Ovary (tissue), 9 donors: ENCODE measurements around the gene GARIN5A. TPM values are rescaled to one million over a fixed set of nuclear protein-coding genes. Genes with fewer than 3 reads are reported as not detected.

Experiments
- DNase-seq, 5 donors: peaks; one replicate each; pipeline ENCODE4 v3.0.0-alpha.2; 2019 to 2020
- H3K27ac ChIP-seq, 2 donors: fragments of 200-600 bp; one replicate each; pipeline versions ENCODE4 v1.5.1 to v1.8.0; 2019 to 2022
- H3K27me3 ChIP-seq: fragments of 200-600 bp; one replicate; pipeline ENCODE4 v1.8.0; 2022
- H3K36me3 ChIP-seq: fragments of 200-600 bp; sonication (generic); one replicate; pipeline ENCODE4 v1.5.1; 2019
- H3K4me1 ChIP-seq: one replicate; pipeline ENCODE4 v1.8.1; 2013; ENCODE audit warnings: mild to moderate bottlenecking, moderate library complexity; ENCODE audit not compliant: insufficient read depth
- H3K4me3 ChIP-seq: fragments of 200-600 bp; sonication (generic); one replicate; pipeline ENCODE4 v1.5.1; 2017
- H3K9me3 ChIP-seq, 2 donors: fragments of 200-600 bp in 1 of 2; sonication (generic) in 1 of 2; one replicate each; pipeline versions ENCODE4 v1.5.1 to v1.8.1; 2013 to 2019; ENCODE audit warnings: mild to moderate bottlenecking in 1 of 2, moderate library complexity in 1 of 2
- EP300 ChIP-seq: sonication (generic); formaldehyde crosslinking; IDR thresholded peaks from one replicate; pipeline ENCODE4 v1.6.1; 2017; ENCODE audit warnings: antibody characterized with exemption
- POLR2A ChIP-seq: fragments of 450-650 bp; IDR thresholded peaks from one replicate; pipeline ENCODE4 v1.6.1; 2017; ENCODE audit warnings: antibody characterized with exemption, mild to moderate bottlenecking, moderate library complexity
- WGBS, 3 donors: extraction: QIAGEN DNeasy Blood & Tissue Kit in 1 of 3; methylation state at CpG; one replicate each; pipeline versions ENCODE4 v1.1.5 to v1.1.7; 2013 to 2017; 5-methylcytosine and 5-hydroxymethylcytosine counted together
- intact Hi-C, 4 donors: fragments of 100-400 bp; cut with DNase I; formaldehyde crosslinking; loops; one replicate each; pipeline versions ENCODE4 v1.11.0 to v1.15.1; 2022 to 2023
- polyA plus RNA-seq, 2 donors: library from polyadenylated mRNA; stranded (reverse); fragments of 200-250 nt in 1 of 2; fragments of 350-450 nt in 1 of 2; fragmentation: Illumina TruSeq in 1 of 2; extraction: RNeasy Lipid Tissue Mini Kit (QIAGEN cat#74804) in 1 of 2; gene quantifications; one replicate each; pipeline ENCODE4 v1.2.3, GENCODE V29; 2013 to 2014
- total RNA-seq, 7 donors: library from RNA; depleted of rRNA in 2 of 7; stranded (reverse); fragments of >200 nt in 2 of 7; fragmentation: NEBNext Ultra II Directional in 3 of 7; extraction: Animal tissue kit (Norgen Biotek cat#: 25700) in 3 of 7; gene quantifications; one replicate each; pipeline versions ENCODE4 v1.1.0 to v1.2.4, GENCODE V29; 2016 to 2023
- TF ChIP-seq, protein P1 (sequence below), 3 donors: fragments of 450-650 bp in 2 of 3; fragments of 200-600 bp in 1 of 3; IDR thresholded peaks; one replicate each; pipeline versions ENCODE4 v1.5.1 to v1.8.0; 2016 to 2022; ENCODE audit warnings: antibody characterized with exemption in 3 of 3, mild to moderate bottlenecking in 1 of 3
- donor health status: DM: no; HTN: no; CAD: no; lungs with moderate emphysema.
- donor health status: DM: no; HTN: no; CAD: no.
- donor health status: Bipolar disorder and iron deficiency.
- donor health status: DM: yes; HTN: yes; CAD: no.
- donor health status: DM: no; HTN: no; CAD: no.
- donor health status: DM: yes; HTN: yes; CAD: no.

GARIN5A gene
- total and polyA plus RNA-seq, 9 donors: 0.47 to 10.3 (median 3.3) TPM

- Histone ChIP-seq H3K27ac (no peak overlapping the region), H3K27me3 (no peaks in the 10 kb centered on the region), H3K36me3 (no peaks in the 10 kb centered on the region), H3K4me3 (no peak overlapping the region), H3K9me3 (no peaks in the 10 kb centered on the region), H3K4me1 (no peaks in the 10 kb centered on the region)
- no peak for DNase-seq
- TF ChIP-seq, protein P1, sequence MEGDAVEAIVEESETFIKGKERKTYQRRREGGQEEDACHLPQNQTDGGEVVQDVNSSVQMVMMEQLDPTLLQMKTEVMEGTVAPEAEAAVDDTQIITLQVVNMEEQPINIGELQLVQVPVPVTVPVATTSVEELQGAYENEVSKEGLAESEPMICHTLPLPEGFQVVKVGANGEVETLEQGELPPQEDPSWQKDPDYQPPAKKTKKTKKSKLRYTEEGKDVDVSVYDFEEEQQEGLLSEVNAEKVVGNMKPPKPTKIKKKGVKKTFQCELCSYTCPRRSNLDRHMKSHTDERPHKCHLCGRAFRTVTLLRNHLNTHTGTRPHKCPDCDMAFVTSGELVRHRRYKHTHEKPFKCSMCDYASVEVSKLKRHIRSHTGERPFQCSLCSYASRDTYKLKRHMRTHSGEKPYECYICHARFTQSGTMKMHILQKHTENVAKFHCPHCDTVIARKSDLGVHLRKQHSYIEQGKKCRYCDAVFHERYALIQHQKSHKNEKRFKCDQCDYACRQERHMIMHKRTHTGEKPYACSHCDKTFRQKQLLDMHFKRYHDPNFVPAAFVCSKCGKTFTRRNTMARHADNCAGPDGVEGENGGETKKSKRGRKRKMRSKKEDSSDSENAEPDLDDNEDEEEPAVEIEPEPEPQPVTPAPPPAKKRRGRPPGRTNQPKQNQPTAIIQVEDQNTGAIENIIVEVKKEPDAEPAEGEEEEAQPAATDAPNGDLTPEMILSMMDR (IDR thresholded peaks at IDR 0.05): no peak
- TF ChIP-seq POLR2A (no peak), EP300 (no peak)
- intact Hi-C loops: no loop called here
- 76 to 84% (median 79%) methylated on average over 18 of the region's 18 CpGs for WGBS, 3 donors
These were observed 54.0 kb downstream of the GARIN5A start for GRCh38 chr19:50422397-50423278.

DNA sequence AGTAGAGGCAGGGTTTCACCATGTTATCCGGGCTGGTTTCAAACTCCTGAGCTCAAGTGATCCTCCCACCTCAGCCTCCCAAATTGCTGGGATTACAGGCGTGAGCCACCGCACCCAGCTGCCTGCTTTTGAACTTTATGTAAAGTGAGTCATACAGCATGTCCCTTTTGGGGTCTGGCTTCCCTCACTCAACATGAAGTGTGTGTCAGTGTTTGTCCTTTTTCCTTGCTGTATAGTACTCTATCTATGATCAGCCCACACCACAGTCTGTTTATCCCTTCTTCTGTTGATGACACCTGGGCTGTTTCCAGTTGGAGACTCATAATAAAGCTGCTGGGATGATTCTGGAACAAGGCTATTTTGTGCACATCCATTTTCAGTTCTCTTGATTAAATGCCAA is 55.8 kb downstream of the GARIN5A start:
- no peaks in the 10 kb centered on the region for H3K27me3 ChIP-seq
- no peak overlapping the region for H3K27ac ChIP-seq
- H3K9me3 ChIP-seq: no peaks in the 10 kb centered on the region
- intact Hi-C loops: no loop called here
- H3K4me1 ChIP-seq: no peaks in the 10 kb centered on the region
- no peak for DNase-seq
- TF ChIP-seq, protein P1 (IDR thresholded peaks at IDR 0.05): no peak
- TF ChIP-seq POLR2A: no peak
- TF ChIP-seq EP300: no peak
- no peaks in the 10 kb centered on the region for H3K36me3 ChIP-seq
- no peak overlapping the region for H3K4me3 ChIP-seq
- 61 to 71% (median 69%) methylated on average over 3 of the region's 3 CpGs for WGBS, 3 donors

- WGBS, 3 donors: 24 to 34% (median 30%) methylated on average over 3 of the region's 3 CpGs
- Histone ChIP-seq H3K27me3 (no peaks in the 10 kb centered on the region), H3K4me1 (no peaks in the 10 kb centered on the region), H3K36me3 (no peaks in the 10 kb centered on the region), H3K9me3 (no peaks in the 10 kb centered on the region), H3K4me3 (no peak overlapping the region), H3K27ac (no peak overlapping the region)
- intact Hi-C loops: no loop called here
- TF ChIP-seq, protein P1 (IDR thresholded peaks at IDR 0.05): no peak
- no peak for TF ChIP-seq EP300
- TF ChIP-seq POLR2A: no peak
- no peak for DNase-seq
These were observed 56.5 kb downstream of the GARIN5A start for GRCh38 chr19:50420127-50420526.

DNA sequence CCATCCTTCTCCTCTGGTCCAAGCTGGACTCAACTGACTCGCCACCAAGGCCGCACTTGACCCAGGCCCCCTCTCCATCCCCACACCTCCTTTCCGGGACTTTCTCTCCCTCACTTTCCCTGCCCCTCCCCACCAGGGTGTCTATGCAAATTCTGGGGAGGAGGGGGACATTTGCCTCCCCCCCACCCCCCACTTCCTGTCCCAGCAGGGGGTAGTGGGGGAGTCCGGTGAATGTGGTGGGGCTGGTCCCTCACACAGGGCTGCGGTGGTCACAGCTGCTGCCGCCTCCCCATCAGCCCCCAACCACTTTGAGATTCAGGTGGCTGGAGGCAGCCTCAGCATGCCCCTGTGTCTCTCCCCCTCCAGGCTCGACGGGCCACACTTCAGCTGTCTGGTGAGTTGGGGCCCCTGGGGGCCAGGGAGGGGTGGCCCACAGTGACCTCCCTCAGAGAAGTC is 57.0 kb downstream of the GARIN5A start:
- WGBS, 3 donors: 16 to 26% (median 21%) methylated on average over 8 of the region's 8 CpGs
- intact Hi-C loops: loop anchor here in 2 of 4 donors (5.0 to 10.0 kb wide), 3 partner anchors 55 to 275 kb away; partner anchors contain the start of gene NAPSA (in 1 of the 2)

More for the DNA sequence above, 57.0 kb downstream of the GARIN5A start:
- Histone ChIP-seq H3K4me3 (no peak overlapping the region), H3K27me3 (no peaks in the 10 kb centered on the region), H3K9me3 (no peaks in the 10 kb centered on the region), H3K4me1 (peaks cover 1% of the 10 kb centered on the region), H3K36me3 (no peaks in the 10 kb centered on the region), H3K27ac (no peak overlapping the region)
- no peak for DNase-seq
- no peak for TF ChIP-seq EP300
